ENCODE results near the gene IGSF9B. TPM values are rescaled to one million over a fixed set of nuclear protein-coding genes. Genes with fewer than 3 reads are reported as not detected.
A peak's percentile ranks its signal among the peaks of the same experiment; 100 is the strongest.

IGSF9B gene
- total RNA-seq, 1 donor from 2014 or later = 1.3 TPM

DNA sequence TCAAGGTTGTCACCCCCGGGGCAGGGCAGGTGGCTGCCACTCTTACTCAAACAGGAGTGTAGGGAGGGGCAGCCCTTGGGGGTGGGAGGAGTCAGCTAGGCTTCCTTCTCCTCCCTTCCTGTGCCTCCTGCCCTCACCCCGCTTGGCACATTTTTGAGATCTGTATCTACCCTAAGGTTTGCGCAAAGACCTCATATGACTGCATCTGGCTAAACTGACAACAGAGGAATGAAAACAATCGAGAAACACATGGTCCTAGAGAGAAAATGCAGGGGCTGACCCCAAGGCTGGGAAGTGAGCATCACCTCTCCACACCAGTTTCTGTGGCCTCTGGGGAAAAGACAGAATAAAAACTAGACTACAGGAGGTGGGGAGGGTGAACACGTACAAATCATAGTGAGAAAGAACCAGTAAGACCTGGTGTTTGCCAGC, 28.1 kb downstream of the IGSF9B start:
- no peaks in the 10 kb centered on the region for H3K9me3 Mint-ChIP-seq
- Histone ChIP-seq H3K9me3 (ENCODE audit: low read depth) (no peaks in the 10 kb centered on the region), H3K79me2 (ENCODE audit: low read depth) (no peaks in the 10 kb centered on the region), H2AFZ (replicated peaks) (no peak overlapping the region), H3K27me3 (no peaks in the 10 kb centered on the region), H3K4me1 (no peaks in the 10 kb centered on the region), H3K36me3 (no peaks in the 10 kb centered on the region), H3K9ac (no peak overlapping the region), H4K20me1 (ENCODE audit: low read depth) (no peaks in the 10 kb centered on the region), H3K4me3 (no peak overlapping the region), H3K4me2 (no peak overlapping the region), H3F3A (ENCODE audit: low read depth) (no peaks in the 10 kb centered on the region), H3K27ac (no peak overlapping the region)
- peak overlapping the region; percentile 78 for H3K27ac Mint-ChIP-seq
- DNase-seq (ENCODE audit: low spot score) = no peak
- no peak overlapping the region for H3K4me3 Mint-ChIP-seq
- H3K27me3 Mint-ChIP-seq (ENCODE audit: insufficient read depth, low read depth) = peaks cover 7% of the 10 kb centered on the region
- peaks cover 10% of the 10 kb centered on the region for H3K36me3 Mint-ChIP-seq
- TF ChIP-seq, protein P1, sequence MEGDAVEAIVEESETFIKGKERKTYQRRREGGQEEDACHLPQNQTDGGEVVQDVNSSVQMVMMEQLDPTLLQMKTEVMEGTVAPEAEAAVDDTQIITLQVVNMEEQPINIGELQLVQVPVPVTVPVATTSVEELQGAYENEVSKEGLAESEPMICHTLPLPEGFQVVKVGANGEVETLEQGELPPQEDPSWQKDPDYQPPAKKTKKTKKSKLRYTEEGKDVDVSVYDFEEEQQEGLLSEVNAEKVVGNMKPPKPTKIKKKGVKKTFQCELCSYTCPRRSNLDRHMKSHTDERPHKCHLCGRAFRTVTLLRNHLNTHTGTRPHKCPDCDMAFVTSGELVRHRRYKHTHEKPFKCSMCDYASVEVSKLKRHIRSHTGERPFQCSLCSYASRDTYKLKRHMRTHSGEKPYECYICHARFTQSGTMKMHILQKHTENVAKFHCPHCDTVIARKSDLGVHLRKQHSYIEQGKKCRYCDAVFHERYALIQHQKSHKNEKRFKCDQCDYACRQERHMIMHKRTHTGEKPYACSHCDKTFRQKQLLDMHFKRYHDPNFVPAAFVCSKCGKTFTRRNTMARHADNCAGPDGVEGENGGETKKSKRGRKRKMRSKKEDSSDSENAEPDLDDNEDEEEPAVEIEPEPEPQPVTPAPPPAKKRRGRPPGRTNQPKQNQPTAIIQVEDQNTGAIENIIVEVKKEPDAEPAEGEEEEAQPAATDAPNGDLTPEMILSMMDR (IDR thresholded peaks at IDR 0.05) = no peak
- no peak for TF ChIP-seq EZH2phosphoT487 (IDR thresholded peaks at IDR 0.05)
- TF ChIP-seq EZH2 (IDR thresholded peaks at IDR 0.05) = no peak
- peaks cover 6% of the 10 kb centered on the region for H3K4me1 Mint-ChIP-seq

DNA sequence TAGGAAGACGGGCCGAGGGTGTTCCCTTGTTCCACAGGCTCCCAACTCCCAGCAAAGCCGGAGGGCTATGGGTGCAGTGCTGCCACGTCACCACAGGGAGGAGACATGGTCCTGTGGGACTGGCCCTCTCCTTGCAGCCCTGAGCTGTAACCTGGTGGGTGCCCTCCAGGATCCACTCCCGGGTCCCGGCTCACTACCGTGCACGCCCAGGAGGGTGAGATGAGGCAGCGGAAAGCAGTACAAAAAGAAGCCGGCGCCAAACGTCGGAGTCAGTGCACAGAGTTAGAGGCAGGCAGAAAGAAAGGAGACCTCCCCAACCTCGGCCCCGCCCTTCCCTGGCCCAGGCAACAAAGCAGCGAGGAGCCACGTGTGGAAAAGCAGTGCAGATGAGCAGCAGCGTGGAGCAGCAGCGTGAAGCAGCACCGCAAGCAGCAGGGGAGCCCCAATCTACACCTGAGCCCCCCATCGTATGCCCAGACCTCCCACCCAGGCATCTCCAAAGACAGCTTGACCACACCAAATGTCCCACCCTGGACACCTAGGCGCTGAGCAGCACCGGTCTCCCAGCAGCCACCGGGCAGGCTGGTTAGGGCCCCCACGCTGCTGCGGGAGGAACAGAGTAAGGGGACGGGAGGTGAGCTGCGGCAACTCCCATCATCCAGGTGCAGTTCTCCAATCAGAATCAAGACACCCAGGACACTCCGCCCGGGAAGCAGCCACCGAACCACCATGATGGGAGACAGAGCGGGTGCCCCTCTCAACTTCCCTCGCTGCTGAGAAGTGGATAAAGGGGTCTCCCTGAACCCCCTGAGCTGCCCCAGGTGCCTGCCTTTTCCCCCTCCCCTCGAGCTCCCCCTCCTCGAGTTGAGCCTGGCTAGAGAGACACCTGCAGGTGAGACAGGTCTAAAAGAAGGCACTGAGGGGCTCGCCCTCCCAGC, 28.8 kb downstream of the IGSF9B start:
- Histone ChIP-seq H3K27ac (no peak overlapping the region), H3K9me3 (ENCODE audit: low read depth) (no peaks in the 10 kb centered on the region), H3K4me3 (no peak overlapping the region), H3K79me2 (ENCODE audit: low read depth) (no peaks in the 10 kb centered on the region), H3K9ac (no peak overlapping the region), H3F3A (ENCODE audit: low read depth) (no peaks in the 10 kb centered on the region), H3K27me3 (no peaks in the 10 kb centered on the region), H3K36me3 (no peaks in the 10 kb centered on the region), H3K4me2 (peak overlapping the region; percentile 17), H3K4me1 (no peaks in the 10 kb centered on the region), H4K20me1 (ENCODE audit: low read depth) (no peaks in the 10 kb centered on the region), H2AFZ (replicated peaks) (peak overlapping the region; percentile 75)
- Mint-ChIP-seq H3K27me3 (ENCODE audit: insufficient read depth, low read depth) (peaks cover 7% of the 10 kb centered on the region), H3K4me1 (peaks cover 6% of the 10 kb centered on the region), H3K36me3 (peaks cover 7% of the 10 kb centered on the region), H3K4me3 (no peak overlapping the region), H3K27ac (no peak overlapping the region), H3K9me3 (no peaks in the 10 kb centered on the region)
- DNase-seq (ENCODE audit: low spot score) = peak; percentile 82
- TF ChIP-seq, protein P1 (IDR thresholded peaks at IDR 0.05) = peak; percentile 82
- no peak for TF ChIP-seq EZH2phosphoT487 (IDR thresholded peaks at IDR 0.05)

DNA sequence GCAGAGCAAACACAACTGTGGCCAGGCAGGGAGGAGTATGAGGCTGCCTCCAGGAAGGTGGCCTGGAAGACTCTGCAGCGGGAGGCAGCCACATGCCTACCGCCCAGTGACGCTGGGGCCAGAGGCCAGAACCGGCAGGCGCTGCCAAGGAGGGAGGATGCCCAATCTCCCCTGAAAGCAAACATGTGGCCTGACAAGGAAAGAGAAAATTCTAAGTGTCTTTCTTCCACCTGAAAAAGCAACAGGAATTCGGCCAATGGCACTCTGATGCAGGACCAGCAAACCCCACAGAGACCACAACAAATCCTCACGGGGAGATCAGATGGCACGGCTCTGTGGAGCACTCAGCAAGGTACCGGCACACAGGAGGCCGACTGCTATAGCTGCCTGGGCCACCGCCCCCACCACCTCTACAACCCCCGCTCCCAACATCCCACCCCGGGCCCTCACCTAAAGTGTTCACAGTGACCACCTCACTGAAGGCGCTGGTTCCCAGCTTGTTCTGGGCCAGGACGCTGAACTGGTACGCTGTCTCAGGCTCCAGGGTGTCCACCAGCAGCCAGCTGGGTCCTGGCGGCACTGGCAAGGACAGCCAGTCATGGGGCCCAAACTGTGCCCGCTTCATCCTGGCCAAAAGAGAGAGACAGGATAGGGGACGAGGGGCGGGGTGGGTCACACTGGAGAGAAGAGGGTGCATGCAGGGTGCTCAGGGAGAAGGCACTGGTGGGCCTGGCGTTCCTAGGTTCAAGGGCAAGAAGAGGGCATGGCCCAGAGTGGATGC, 30.1 kb downstream of the IGSF9B start:
- Histone ChIP-seq H3K79me2 (ENCODE audit: low read depth) (no peaks in the 10 kb centered on the region), H2AFZ (replicated peaks) (no peak overlapping the region), H3K4me2 (no peak overlapping the region), H3K4me3 (no peak overlapping the region), H3K27ac (no peak overlapping the region), H3K9ac (no peak overlapping the region), H3K36me3 (no peaks in the 10 kb centered on the region), H3K27me3 (no peaks in the 10 kb centered on the region), H4K20me1 (ENCODE audit: low read depth) (no peaks in the 10 kb centered on the region), H3K4me1 (no peaks in the 10 kb centered on the region), H3F3A (ENCODE audit: low read depth) (no peaks in the 10 kb centered on the region), H3K9me3 (ENCODE audit: low read depth) (no peaks in the 10 kb centered on the region)
- no peaks in the 10 kb centered on the region for H3K9me3 Mint-ChIP-seq
- H3K27me3 Mint-ChIP-seq (ENCODE audit: insufficient read depth, low read depth) = peaks cover 3% of the 10 kb centered on the region
- no peak for DNase-seq (ENCODE audit: low spot score)
- TF ChIP-seq, protein P1 (IDR thresholded peaks at IDR 0.05) = no peak
- no peak for TF ChIP-seq EZH2 (IDR thresholded peaks at IDR 0.05)
- no peak for TF ChIP-seq EZH2phosphoT487 (IDR thresholded peaks at IDR 0.05)
- peaks cover 6% of the 10 kb centered on the region for H3K4me1 Mint-ChIP-seq
- peaks cover 9% of the 10 kb centered on the region for H3K36me3 Mint-ChIP-seq
- H3K27ac Mint-ChIP-seq = no peak overlapping the region
- H3K4me3 Mint-ChIP-seq = no peak overlapping the region

Measured in neural progenitor cell (in vitro differentiated cells).